H9 (cell line): ENCODE results near the gene LIMA1. TPM values are rescaled to one million over a fixed set of nuclear protein-coding genes. Genes with fewer than 3 reads are reported as not detected.

Experiments
- DNase-seq: peaks from one replicate; pipeline ENCODE4 v3.0.0-alpha.2; 2017
- H2AFZ ChIP-seq: one replicate; pipeline ENCODE4 v1.6.1; 2013; ENCODE audit warnings: mild to moderate bottlenecking, low read length, control low read depth, moderate library complexity
- H2AK5ac ChIP-seq: 2 replicates; pipeline ENCODE4 v1.6.1; 2013; ENCODE audit warnings: low read length, control low read depth, mixed read lengths; ENCODE audit not compliant: insufficient read length
- H2BK120ac ChIP-seq: one replicate; pipeline ENCODE4 v1.6.1; 2013; ENCODE audit warnings: low read depth, mild to moderate bottlenecking, low read length, control low read depth, inconsistent platforms; ENCODE audit not compliant: poor library complexity, severe bottlenecking
- H2BK12ac ChIP-seq: 2 replicates; pipeline ENCODE4 v1.6.1; 2013; ENCODE audit warnings: low read length, control low read depth, mixed read lengths, low read depth; ENCODE audit not compliant: insufficient read length
- H2BK15ac ChIP-seq: 2 replicates; pipeline ENCODE4 v1.6.1; 2013; ENCODE audit warnings: low read depth, low read length, control low read depth
- H2BK20ac ChIP-seq: one replicate; pipeline ENCODE4 v1.6.1; 2013; ENCODE audit warnings: low read depth, mild to moderate bottlenecking, low read length, control low read depth, inconsistent platforms; ENCODE audit not compliant: poor library complexity, severe bottlenecking
- H2BK5ac ChIP-seq: 2 replicates; pipeline ENCODE4 v1.6.1; 2013; ENCODE audit warnings: low read length, control low read depth, mixed read lengths; ENCODE audit not compliant: insufficient read length
- H3K14ac ChIP-seq: 2 replicates; pipeline ENCODE4 v1.6.1; 2013; ENCODE audit warnings: low read length, control low read depth; ENCODE audit not compliant: insufficient read depth
- H3K18ac ChIP-seq: 2 replicates; pipeline ENCODE4 v1.6.1; 2013; ENCODE audit warnings: low read depth, mild to moderate bottlenecking, mixed read lengths, low read length, control low read depth; ENCODE audit not compliant: insufficient read length
- H3K23ac ChIP-seq: 2 replicates; pipeline ENCODE4 v1.6.1; 2013; ENCODE audit warnings: low read length, control low read depth, mixed read lengths, low read depth; ENCODE audit not compliant: insufficient read length
- H3K23me2 ChIP-seq: 2 replicates; pipeline ENCODE4 v1.6.1; 2013; ENCODE audit warnings: low read depth, mild to moderate bottlenecking, mixed read lengths, low read length, control low read depth; ENCODE audit not compliant: insufficient read length, poor library complexity, severe bottlenecking
- H3K27ac ChIP-seq: 2 replicates; pipeline ENCODE4 v1.5.1; 2013; ENCODE audit warnings: low read length, control low read depth, mixed read lengths, low read depth; ENCODE audit not compliant: insufficient read length
- H3K27me3 ChIP-seq: 2 replicates; pipeline ENCODE4 v1.6.1; 2013; ENCODE audit warnings: low read length, control low read depth, inconsistent platforms; ENCODE audit not compliant: insufficient read depth
- H3K4ac ChIP-seq: 2 replicates; pipeline ENCODE4 v1.6.1; 2013; ENCODE audit warnings: low read depth, mild to moderate bottlenecking, control low read depth, inconsistent platforms, low read length, moderate library complexity
- H3K4me1 ChIP-seq: 2 replicates; pipeline ENCODE4 v1.6.1; 2013; ENCODE audit warnings: low read length, control low read depth, inconsistent platforms; ENCODE audit not compliant: insufficient read depth
- H3K4me2 ChIP-seq: 2 replicates; pipeline ENCODE4 v1.6.1; 2013; ENCODE audit warnings: low read length, control low read depth, mixed read lengths; ENCODE audit not compliant: insufficient read length, insufficient read depth
- H3K56ac ChIP-seq: 2 replicates; pipeline ENCODE4 v1.6.1; 2013; ENCODE audit warnings: low read depth, mild to moderate bottlenecking, mixed read lengths, low read length, control low read depth; ENCODE audit not compliant: insufficient read length
- H3K79me1 ChIP-seq: 2 replicates; pipeline ENCODE4 v1.6.1; 2013; ENCODE audit warnings: low read depth, mild to moderate bottlenecking, moderate library complexity, low read length, control low read depth, inconsistent platforms; ENCODE audit not compliant: insufficient read depth, poor library complexity, severe bottlenecking
- H3K79me2 ChIP-seq: 2 replicates; pipeline ENCODE4 v1.6.1; 2013; ENCODE audit warnings: low read length, control low read depth, inconsistent platforms; ENCODE audit not compliant: insufficient read depth
- H3K9ac ChIP-seq: 2 replicates; pipeline ENCODE4 v1.6.1; 2013; ENCODE audit warnings: low read length, control low read depth, mixed read lengths; ENCODE audit not compliant: insufficient read length; ENCODE audit errors: extremely low read depth
- H3K9me3 ChIP-seq: one replicate; pipeline ENCODE4 v1.6.1; 2013; ENCODE audit warnings: low read depth, low read length, inconsistent platforms; ENCODE audit not compliant: control insufficient read depth
- H3T11ph ChIP-seq: one replicate; pipeline ENCODE4 v1.6.1; 2013; ENCODE audit warnings: mild to moderate bottlenecking, low read length, control low read depth, inconsistent platforms
- H4K20me1 ChIP-seq: one replicate; pipeline ENCODE4 v1.6.1; 2013; ENCODE audit not compliant: control insufficient read depth, insufficient read length, insufficient read depth
- H4K5ac ChIP-seq: 2 replicates; pipeline ENCODE4 v1.6.1; 2013; ENCODE audit warnings: low read depth, mild to moderate bottlenecking, mixed read lengths, low read length, control low read depth; ENCODE audit not compliant: insufficient read length
- H4K8ac ChIP-seq: replicated peaks from 2 replicates; pipeline ENCODE4 v1.6.1; 2013; ENCODE audit warnings: low read length, control low read depth, mixed read lengths, low read depth; ENCODE audit not compliant: insufficient read length
- H4K91ac ChIP-seq: 2 replicates; pipeline ENCODE4 v1.6.1; 2013; ENCODE audit warnings: low read depth, mild to moderate bottlenecking, moderate library complexity, mixed read lengths, low read length, control low read depth; ENCODE audit not compliant: insufficient read length
- H3K27ac Mint-ChIP-seq, 3 experiments: 2 replicates in 2 of 3; 3 replicates in 1 of 3; pipeline ENCODE4 v1.8.0; 2020 to 2021; ENCODE audit warnings: mixed read lengths in 3 of 3, mild to moderate bottlenecking in 1 of 3, moderate library complexity in 1 of 3
- H3K27me3 Mint-ChIP-seq: 2 replicates; pipeline ENCODE4 v1.8.0; 2021; ENCODE audit warnings: low read depth, mild to moderate bottlenecking, moderate library complexity, mixed read lengths
- H3K36me3 Mint-ChIP-seq, 3 experiments: 2 replicates in 2 of 3; 3 replicates in 1 of 3; pipeline ENCODE4 v1.8.0; 2020 to 2021; ENCODE audit warnings: low read depth in 3 of 3, mixed read lengths in 3 of 3; ENCODE audit not compliant: insufficient read depth in 1 of 3
- H3K4me1 Mint-ChIP-seq, 2 experiments: 2 replicates each; pipeline ENCODE4 v1.8.0; 2020; ENCODE audit warnings: mixed read lengths in 2 of 2
- H3K4me3 Mint-ChIP-seq, 2 experiments: 2 replicates in 1 of 2; 3 replicates in 1 of 2; pipeline ENCODE4 v1.8.0; 2020 to 2021; ENCODE audit warnings: mild to moderate bottlenecking in 2 of 2, mixed read lengths in 2 of 2, moderate library complexity in 1 of 2
- H3K9me3 Mint-ChIP-seq, 2 experiments: 2 replicates in 1 of 2; 3 replicates in 1 of 2; pipeline ENCODE4 v1.8.0; 2020; ENCODE audit warnings: mild to moderate bottlenecking in 2 of 2, mixed read lengths in 2 of 2, moderate library complexity in 1 of 2
- CTCF ChIP-seq: fragments of 200-600 bp; sonication (generic); conservative IDR thresholded peaks from 3 replicates; pipeline ENCODE4 v1.8.0; 2021; ENCODE audit warnings: antibody characterized with exemption, mild to moderate bottlenecking
- WGBS: extraction: QIAGEN DNeasy Blood & Tissue Kit; methylation state at CpG from one replicate; pipeline ENCODE4 v1.1.7; 2013; ENCODE audit warnings: missing lambda C conversion rate, low lambda C conversion rate, mixed read lengths; ENCODE audit not compliant: insufficient read length; ENCODE audit errors: extremely low coverage; 5-methylcytosine and 5-hydroxymethylcytosine counted together
- total RNA-seq: library from RNA; stranded (reverse); gene quantifications from 2 replicates; pipeline ENCODE4 v1.2.1, GENCODE V29; 2021

The LIMA1 gene
- total RNA-seq, 1 experiment from 2014 or later, result 40.8 TPM

DNA sequence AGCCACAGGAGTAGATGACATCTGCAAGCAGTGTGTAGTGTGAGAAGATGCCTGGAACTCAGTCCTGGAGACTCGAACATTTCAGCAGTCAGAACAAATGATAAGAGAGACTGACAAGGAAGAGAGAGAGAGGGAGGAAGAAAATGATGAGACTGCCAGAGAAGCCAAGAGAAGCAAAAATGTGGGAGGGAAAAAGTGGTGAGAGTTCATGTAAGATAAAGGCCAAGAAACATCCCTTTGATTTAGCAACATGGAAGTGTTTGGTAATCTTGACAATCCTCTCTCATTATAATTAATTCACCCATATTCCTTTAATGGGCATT, 42.6 kb downstream of the LIMA1 start:
- Mint-ChIP-seq H3K4me3 (no peak overlapping the region), H3K36me3 (no peaks in the 10 kb centered on the region; a peak in 1 of 7 replicates), H3K27me3 (no peaks in the 10 kb centered on the region; the same call in 1 of the 2 replicates), H3K27ac (no peak overlapping the region), H3K9me3 (no peaks in the 10 kb centered on the region), H3K4me1 (peaks cover 8 to 15% of the 10 kb centered on the region in 2 experiments)
- Histone ChIP-seq H4K91ac (no peak overlapping the region), H3K18ac (no peak overlapping the region), H3K27ac (no peak overlapping the region), H2BK5ac (no peak overlapping the region), H3K4me1 (no peaks in the 10 kb centered on the region; the same call in 1 of the 2 replicates), H3K79me1 (no peaks in the 10 kb centered on the region), H2BK120ac (no peak overlapping the region), H3K56ac (no peak overlapping the region), H3K23ac (no peak overlapping the region), H4K20me1 (no peaks in the 10 kb centered on the region), H3K14ac (no peak overlapping the region), H3K9me3 (no peaks in the 10 kb centered on the region), H2BK20ac (no peak overlapping the region), H3K4ac (no peak overlapping the region), H3K4me2 (no peak overlapping the region), H4K8ac (no peak overlapping the region), H2AFZ (no peak overlapping the region), H2BK15ac (no peak overlapping the region), H2AK5ac (no peak overlapping the region), H4K5ac (no peak overlapping the region), H3K27me3 (no peaks in the 10 kb centered on the region), H3K9ac (no peak overlapping the region), H2BK12ac (no peak overlapping the region), H3T11ph (no peak overlapping the region), H3K23me2 (no peaks in the 10 kb centered on the region), H3K79me2 (no peaks in the 10 kb centered on the region)
- no peak for DNase-seq
- no CpG with 5 or more reads among the region's 1 CpG for WGBS
- TF ChIP-seq CTCF, result no peak
